HG03025 (cell line): ENCODE results near the gene BSCL2.
"Not testable (repeated sequence)": the region's sequence is repeated elsewhere in the genome, so short reads cannot be mapped to it uniquely, and the experiment has no call there.

Source experiments
- ATAC-seq: cut with Tn5 transposase; IDR thresholded peaks from one replicate; pipeline ENCODE4 v1.9.1; 2021; ENCODE audit warnings: mild to moderate bottlenecking, moderate library complexity; ENCODE audit not compliant: unreplicated experiment, low FRiP score

BSCL2 gene

GRCh38 chr11:62665075-62665598 lies 42.1 kb downstream of the BSCL2 start, which contains the start of the genes C11orf98 and CSKMT:
C11orf98 (minus strand) TSS chr11:62665210; CDS start chr11:62665169, 41 bp downstream.
CSKMT (plus strand) TSS chr11:62665312; CDS start chr11:62665880, 568 bp downstream.
- ATAC-seq = peak; percentile 65

GRCh38 chr11:62664405-62665074 lies 42.7 kb downstream of the BSCL2 start:
- ATAC-seq = peak; percentile 29

- ATAC-seq = no peak
Observed at GRCh38 chr11:62656796-62657429, 50.3 kb downstream of the BSCL2 start.

- ATAC-seq = no peak
Observed at GRCh38 chr11:62654297-62654696, 52.9 kb downstream of the BSCL2 start.

GRCh38 chr11:62652161-62653006 lies 54.8 kb downstream of the BSCL2 start:
- no peak for ATAC-seq

- ATAC-seq = not testable (repeated sequence)
Observed at GRCh38 chr11:62650283-62650682, 56.9 kb downstream of the BSCL2 start.

- no peak for ATAC-seq
Observed at GRCh38 chr11:62649486-62649885, 57.7 kb downstream of the BSCL2 start.

- no peak for ATAC-seq
Observed at GRCh38 chr11:62648967-62649364, 58.3 kb downstream of the BSCL2 start.

- ATAC-seq = no peak
Observed at GRCh38 chr11:62648185-62648966, 58.8 kb downstream of the BSCL2 start.

- ATAC-seq = no peak
Observed at GRCh38 chr11:62647609-62648005, 59.6 kb downstream of the BSCL2 start.

GRCh38 chr11:62646825-62647608 lies 60.2 kb downstream of the BSCL2 start:
- no peak for ATAC-seq

GRCh38 chr11:62645946-62646824 lies 61.0 kb downstream of the BSCL2 start, which contains the start of gene GANAB:
GANAB (minus strand) TSS chr11:62646613; CDS start chr11:62646599, 14 bp downstream.
- peak; percentile 83 for ATAC-seq

GRCh38 chr11:62645671-62645945 lies 61.6 kb downstream of the BSCL2 start:
- ATAC-seq = peak; percentile 1

- no peak for ATAC-seq
Observed at GRCh38 chr11:62644220-62644619, 63.0 kb downstream of the BSCL2 start.
